IMR-90 (cell line): ENCODE data around the gene ALS2CL. TPM values are rescaled to one million over a fixed set of nuclear protein-coding genes. Genes with fewer than 3 reads are reported as not detected.

Source experiments
- ATAC-seq: fragments of 200-7000 bp; cut with Tn5 transposase; 2 replicates; pipeline ENCODE4 v1.9.1; 2020; ENCODE audit warnings: low read depth, mild to moderate bottlenecking, moderate library complexity
- BruUV-seq: library from RNA; stranded (reverse); fragments of 400-500 nt; replicated peaks from 2 replicates; lab custom pipeline; 2021; lab: Mats Ljungman, UMichigan
- CTCF ChIA-PET: fragments of 300-600 bp; formaldehyde crosslinking; extraction: SDS; loops from one replicate; lab custom pipeline; 2021; ENCODE audit warnings: antibody characterized with exemption; lab: Yijun Ruan, JAX
- POLR2A ChIA-PET: fragments of 300-600 bp; sonication (Branson Sonifier 250); formaldehyde crosslinking; loops from one replicate; lab custom pipeline; 2022; ENCODE audit warnings: antibody characterized with exemption; ENCODE audit not compliant: unreplicated experiment; lab: Charles Lee
- DNase-seq: peaks from one replicate; pipeline ENCODE4 v3.0.0; 2013
- H2AFZ ChIP-seq: replicated peaks from 2 replicates; pipeline ENCODE3; 2013; ENCODE audit warnings: low read length, mild to moderate bottlenecking; ENCODE audit not compliant: poor library complexity
- H2AK5ac ChIP-seq: 2 replicates; pipeline ENCODE4 v1.6.1; 2013; ENCODE audit warnings: low read depth, low read length, inconsistent platforms
- H2AK9ac ChIP-seq: replicated peaks from 2 replicates; pipeline ENCODE3; 2013; ENCODE audit warnings: mild to moderate bottlenecking, low read depth, low read length, moderate library complexity; ENCODE audit not compliant: poor library complexity
- H2BK120ac ChIP-seq: 2 replicates; pipeline ENCODE4 v1.6.1; 2013; ENCODE audit warnings: low read depth, low read length, inconsistent platforms
- H2BK15ac ChIP-seq: 3 replicates; pipeline ENCODE4 v1.6.1; 2013; ENCODE audit warnings: low read depth, low read length, inconsistent platforms
- H2BK20ac ChIP-seq: 2 replicates; pipeline ENCODE4 v1.6.1; 2013; ENCODE audit warnings: low read depth, mild to moderate bottlenecking, inconsistent platforms, low read length, moderate library complexity
- H2BK5ac ChIP-seq: 2 replicates; pipeline ENCODE4 v1.6.1; 2013; ENCODE audit warnings: mild to moderate bottlenecking, low read depth, low read length, inconsistent platforms; ENCODE audit not compliant: poor library complexity, severe bottlenecking
- H3K14ac ChIP-seq: replicated peaks from 2 replicates; pipeline ENCODE4 v1.6.1; 2013; ENCODE audit warnings: low read depth, low read length, inconsistent platforms
- H3K18ac ChIP-seq: 2 replicates; pipeline ENCODE4 v1.6.1; 2013; ENCODE audit warnings: low read depth, low read length, control low read depth
- H3K23ac ChIP-seq: 2 replicates; pipeline ENCODE4 v1.6.1; 2013; ENCODE audit warnings: low read depth, low read length, inconsistent platforms
- H3K27ac ChIP-seq: 2 replicates; pipeline ENCODE4 v1.5.1; 2013; ENCODE audit warnings: mild to moderate bottlenecking, control low read depth, low read length; ENCODE audit not compliant: insufficient read depth
- H3K27me3 ChIP-seq: 2 replicates; pipeline ENCODE4 v1.6.1; 2013; ENCODE audit warnings: low read length; ENCODE audit not compliant: control insufficient read depth, insufficient read depth
- H3K36me3 ChIP-seq: 2 replicates; pipeline ENCODE4 v1.6.1; 2013; ENCODE audit warnings: low read length, mixed read lengths; ENCODE audit not compliant: control insufficient read depth, insufficient read depth
- H3K4ac ChIP-seq: 2 replicates; pipeline ENCODE4 v1.6.1; 2013; ENCODE audit warnings: low read depth, low read length, inconsistent platforms
- H3K4me1 ChIP-seq: 2 replicates; pipeline ENCODE4 v1.6.1; 2013; ENCODE audit warnings: low read length, mixed read lengths; ENCODE audit not compliant: control insufficient read depth, insufficient read depth
- H3K4me2 ChIP-seq: 2 replicates; pipeline ENCODE4 v1.6.1; 2013; ENCODE audit warnings: low read depth, mild to moderate bottlenecking, control low read depth, low read length, moderate library complexity
- H3K4me3 ChIP-seq: 2 replicates; pipeline ENCODE4 v1.5.1; 2013; ENCODE audit warnings: low read depth, mild to moderate bottlenecking, control low read depth, low read length, moderate library complexity; ENCODE audit not compliant: insufficient read depth
- H3K56ac ChIP-seq: 2 replicates; pipeline ENCODE4 v1.6.1; 2013; ENCODE audit warnings: low read length, inconsistent platforms; ENCODE audit not compliant: insufficient read depth; ENCODE audit errors: extremely low read depth
- H3K79me1 ChIP-seq, 2 experiments: 2 replicates each; pipeline ENCODE4 v1.6.1; 2013; ENCODE audit warnings: low read length in 2 of 2, inconsistent platforms in 1 of 2, low read depth in 1 of 2
- H3K9ac ChIP-seq: 2 replicates; pipeline ENCODE4 v1.6.1; 2013; ENCODE audit warnings: low read depth, low read length, control low read depth
- H3K9me1 ChIP-seq: 2 replicates; pipeline ENCODE4 v1.6.1; 2013; ENCODE audit warnings: low read length, inconsistent platforms; ENCODE audit not compliant: insufficient read depth
- H3K9me3 ChIP-seq: 2 replicates; pipeline ENCODE4 v1.6.1; 2013; ENCODE audit warnings: low read length; ENCODE audit not compliant: control insufficient read depth, insufficient read depth
- H4K20me1 ChIP-seq: 2 replicates; pipeline ENCODE4 v1.6.1; 2013; ENCODE audit warnings: low read length, inconsistent platforms; ENCODE audit not compliant: insufficient read depth
- H4K5ac ChIP-seq: 2 replicates; pipeline ENCODE4 v1.6.1; 2013; ENCODE audit warnings: mild to moderate bottlenecking, low read depth, low read length, control low read depth
- H4K8ac ChIP-seq, 2 experiments: 2 replicates each; pipeline ENCODE4 v1.6.1; 2013; ENCODE audit warnings: low read depth in 2 of 2, low read length in 2 of 2, control low read depth in 1 of 2, inconsistent platforms in 1 of 2
- H4K91ac ChIP-seq: 2 replicates; pipeline ENCODE4 v1.6.1; 2013; ENCODE audit warnings: low read depth, low read length, inconsistent platforms; ENCODE audit not compliant: insufficient read depth
- MAZ ChIP-seq: IDR thresholded peaks from 2 replicates; pipeline ENCODE4 v1.6.1; 2012; ENCODE audit warnings: low read depth, mild to moderate bottlenecking, low read length, improper control_type of control experiment, moderate library complexity, borderline replicate concordance
- MXI1 ChIP-seq: IDR thresholded peaks from 2 replicates; pipeline ENCODE4 v1.6.1; 2012; ENCODE audit warnings: low read depth, mild to moderate bottlenecking, low read length, moderate library complexity, borderline replicate concordance
- POLR2A ChIP-seq: IDR thresholded peaks from 2 replicates; pipeline ENCODE4 v1.6.1; 2012; ENCODE audit warnings: mild to moderate bottlenecking, low read depth, low read length
- RAD21 ChIP-seq: IDR thresholded peaks from 2 replicates; pipeline ENCODE4 v1.6.1; 2012; ENCODE audit warnings: low read length, improper control_type of control experiment
- SMC3 ChIP-seq: fragments of 150-350 bp; IDR thresholded peaks from 2 replicates; pipeline ENCODE4 v1.6.1; 2016; ENCODE audit warnings: low read depth, mild to moderate bottlenecking, antibody characterized with exemption, low read length, moderate library complexity
- WGBS, 2 experiments: methylation state at CpG; one replicate each; pipeline versions ENCODE4 v1.1.5 to v1.1.7; 2013; ENCODE audit warnings: missing lambda C conversion rate in 2 of 2; ENCODE audit not compliant: insufficient read length in 1 of 2; ENCODE audit errors: extremely low coverage in 2 of 2; 5-methylcytosine and 5-hydroxymethylcytosine counted together
- dilution Hi-C: fragments of 300-500 bp; cut with HindIII; formaldehyde crosslinking; loops from one replicate; pipeline ENCODE4 v1.14.3; 2018; ENCODE audit warnings: low sequenced_read_pairs; ENCODE audit not compliant: unreplicated experiment
- in situ Hi-C: fragments of 300-500 bp; cut with MboI; formaldehyde crosslinking; loops from 3 replicates; pipeline ENCODE4 v1.14.3; 2019; ENCODE audit warnings: low sequenced_read_pairs, inconsistent platforms, mixed read lengths
- intact Hi-C: fragments of 100-400 bp; cut with micrococcal nuclease; formaldehyde crosslinking; loops from 2 replicates; pipeline ENCODE4 v1.10.0; 2022
- polyA plus RNA-seq, 3 experiments: library from polyadenylated mRNA; depleted of rRNA; stranded (reverse); fragments of >200 nt; gene quantifications; 2 replicates each; pipeline ENCODE4 v1.2.3, GENCODE V29; 2012; ENCODE audit warnings: low replicate concordance in 1 of 3
- total RNA-seq: library from RNA; depleted of rRNA; stranded (reverse); fragments of >200 nt; gene quantifications from 2 replicates; pipeline ENCODE4 v1.2.3, GENCODE V29; 2012
- TF ChIP-seq, protein P1 (sequence below): fragments of 150-350 bp; IDR thresholded peaks from 2 replicates; pipeline ENCODE4 v1.6.1; 2016; ENCODE audit warnings: low read depth, mild to moderate bottlenecking, low read length, moderate library complexity, borderline replicate concordance
- TF ChIP-seq, protein P2 (sequence below): conservative IDR thresholded peaks from 2 replicates; pipeline ENCODE4 v1.5.1; 2012; ENCODE audit warnings: mild to moderate bottlenecking, low read depth, low read length, improper control_type of control experiment

Gene ALS2CL
- total and polyA plus RNA-seq, 2 of the 4 experiments (the other 2 are of a cell fraction) = 2.2 to 4.8 TPM

DNA sequence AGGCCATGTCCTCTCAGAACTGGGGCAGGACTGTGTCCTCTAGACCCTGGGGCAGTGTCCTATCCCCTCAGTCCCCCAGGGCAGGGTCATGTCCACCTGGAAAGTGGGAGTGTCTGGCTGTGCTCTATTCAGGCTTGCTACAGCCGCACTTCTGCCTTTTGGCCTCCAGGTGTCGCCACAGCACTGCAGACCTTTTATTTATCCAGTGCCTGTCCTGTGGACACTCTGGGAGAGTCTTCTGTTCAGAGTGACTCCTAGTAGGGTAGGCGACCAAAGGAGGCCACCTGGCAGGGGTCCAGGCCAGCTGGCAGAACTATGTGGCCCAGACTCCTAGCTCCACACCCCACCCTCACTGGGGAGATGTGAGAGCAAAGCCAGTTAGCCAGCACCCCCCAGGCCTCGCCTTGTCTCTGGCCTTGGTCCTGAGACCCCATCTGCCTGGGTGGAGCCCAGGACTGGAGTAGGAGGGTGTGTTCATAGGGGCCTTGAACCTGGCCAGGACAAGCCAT is 11.6 kb upstream of the ALS2CL start:
- Histone ChIP-seq H3K36me3 (no peaks in the 10 kb centered on the region), H4K91ac (no peak overlapping the region), H3K79me1 (no peaks in the 10 kb centered on the region), H2BK15ac (no peak overlapping the region), H2BK120ac (no peak overlapping the region), H2AK5ac (peak overlapping the region; percentile 73; the same call in 1 of the 2 replicates), H3K56ac (no peak overlapping the region), H3K4me3 (no peak overlapping the region), H2AK9ac (peak overlapping the region; percentile 91), H2BK5ac (no peak overlapping the region), H3K9me1 (no peaks in the 10 kb centered on the region; the same call in 1 of the 2 replicates), H3K14ac (no peak overlapping the region), H3K18ac (no peak overlapping the region), H2AFZ (peak overlapping the region; percentile 80), H4K8ac (no peak overlapping the region), H3K4ac (no peak overlapping the region), H3K27ac (no peak overlapping the region), H3K9ac (no peak overlapping the region), H3K4me1 (peaks cover 9% of the 10 kb centered on the region; the same call in 1 of the 2 replicates), H4K20me1 (peaks cover 3% of the 10 kb centered on the region; the same call in 1 of the 2 replicates), H3K27me3 (peaks cover 31% of the 10 kb centered on the region), H3K9me3 (no peaks in the 10 kb centered on the region), H2BK20ac (no peak overlapping the region), H3K4me2 (no peak overlapping the region), H4K5ac (no peak overlapping the region), H3K23ac (no peak overlapping the region)
- in situ Hi-C loops = loop anchor here (25.0 kb wide), 1 partner anchor 657 kb away; no protein-coding TSS in a partner anchor
- CTCF ChIA-PET = no interaction called here
- POLR2A ChIA-PET = no interaction called here
- peak; percentile 59 for DNase-seq
- BruUV-seq = no TSS peak
- dilution Hi-C loops = no loop called here
- intact Hi-C loops = loop anchor here (1.0 to 2.0 kb wide), 5 partner anchors 190 to 666 kb away; no protein-coding TSS in a partner anchor
- TF ChIP-seq, protein P1, sequence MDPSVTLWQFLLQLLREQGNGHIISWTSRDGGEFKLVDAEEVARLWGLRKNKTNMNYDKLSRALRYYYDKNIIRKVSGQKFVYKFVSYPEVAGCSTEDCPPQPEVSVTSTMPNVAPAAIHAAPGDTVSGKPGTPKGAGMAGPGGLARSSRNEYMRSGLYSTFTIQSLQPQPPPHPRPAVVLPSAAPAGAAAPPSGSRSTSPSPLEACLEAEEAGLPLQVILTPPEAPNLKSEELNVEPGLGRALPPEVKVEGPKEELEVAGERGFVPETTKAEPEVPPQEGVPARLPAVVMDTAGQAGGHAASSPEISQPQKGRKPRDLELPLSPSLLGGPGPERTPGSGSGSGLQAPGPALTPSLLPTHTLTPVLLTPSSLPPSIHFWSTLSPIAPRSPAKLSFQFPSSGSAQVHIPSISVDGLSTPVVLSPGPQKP = no peak
- peak; percentile 94 for TF ChIP-seq RAD21
- TF ChIP-seq SMC3 = peak; percentile 84
- TF ChIP-seq POLR2A = 0 out of 2 replicates have a peak, but pooled peaks have one; percentile 32
- no peak for TF ChIP-seq MAZ
- TF ChIP-seq, protein P2, sequence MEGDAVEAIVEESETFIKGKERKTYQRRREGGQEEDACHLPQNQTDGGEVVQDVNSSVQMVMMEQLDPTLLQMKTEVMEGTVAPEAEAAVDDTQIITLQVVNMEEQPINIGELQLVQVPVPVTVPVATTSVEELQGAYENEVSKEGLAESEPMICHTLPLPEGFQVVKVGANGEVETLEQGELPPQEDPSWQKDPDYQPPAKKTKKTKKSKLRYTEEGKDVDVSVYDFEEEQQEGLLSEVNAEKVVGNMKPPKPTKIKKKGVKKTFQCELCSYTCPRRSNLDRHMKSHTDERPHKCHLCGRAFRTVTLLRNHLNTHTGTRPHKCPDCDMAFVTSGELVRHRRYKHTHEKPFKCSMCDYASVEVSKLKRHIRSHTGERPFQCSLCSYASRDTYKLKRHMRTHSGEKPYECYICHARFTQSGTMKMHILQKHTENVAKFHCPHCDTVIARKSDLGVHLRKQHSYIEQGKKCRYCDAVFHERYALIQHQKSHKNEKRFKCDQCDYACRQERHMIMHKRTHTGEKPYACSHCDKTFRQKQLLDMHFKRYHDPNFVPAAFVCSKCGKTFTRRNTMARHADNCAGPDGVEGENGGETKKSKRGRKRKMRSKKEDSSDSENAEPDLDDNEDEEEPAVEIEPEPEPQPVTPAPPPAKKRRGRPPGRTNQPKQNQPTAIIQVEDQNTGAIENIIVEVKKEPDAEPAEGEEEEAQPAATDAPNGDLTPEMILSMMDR = peak; percentile 93
- TF ChIP-seq MXI1 = no peak
- 0% methylated on average over 2 of the region's 4 CpGs; no CpG with 5 or more reads in 1 of the 2 experiments for WGBS, 2 experiments
- peak; percentile 91 for ATAC-seq
